Tibial nerve (tissue), 4 donors: ENCODE measurements around the gene INKA2. TPM values are rescaled to one million over a fixed set of nuclear protein-coding genes. Genes with fewer than 3 reads are reported as not detected.

Experiments used
- DNase-seq, 2 donors: peaks; one replicate each; pipeline ENCODE4 v3.0.0-alpha.2; 2019; ENCODE audit warnings: low spot score in 2 of 2
- H3K27ac ChIP-seq, 4 donors: fragments of 200-600 bp; sonication (generic) in 3 of 4; one replicate each; pipeline ENCODE4 v1.5.1; 2017 to 2019; ENCODE audit warnings: mild to moderate bottlenecking in 1 of 4
- H3K27me3 ChIP-seq, 2 donors: fragments of 200-600 bp; sonication (generic) in 1 of 2; one replicate each; pipeline versions ENCODE4 v1.5.1 to v1.6.0; 2017 to 2019
- H3K36me3 ChIP-seq, 3 donors: fragments of 200-600 bp; sonication (generic); one replicate each; pipeline ENCODE4 v1.5.1; 2018 to 2019
- H3K4me1 ChIP-seq, 4 donors: fragments of 200-600 bp; sonication (generic) in 3 of 4; one replicate each; pipeline ENCODE4 v1.5.1; 2017 to 2019
- H3K4me3 ChIP-seq, 4 donors: fragments of 200-600 bp; sonication (generic) in 3 of 4; one replicate each; pipeline ENCODE4 v1.5.1; 2017 to 2019; ENCODE audit warnings: mild to moderate bottlenecking in 1 of 4, moderate library complexity in 1 of 4
- H3K9me3 ChIP-seq, 4 donors: fragments of 200-600 bp; sonication (generic) in 3 of 4; one replicate each; pipeline ENCODE4 v1.5.1; 2017 to 2019
- CTCF ChIP-seq, 5 experiments: fragments of 200-600 bp in 3 of 5; fragments of 450-650 bp in 2 of 5; sonication (generic) in 3 of 5; IDR thresholded peaks; one replicate each; pipeline ENCODE4 v1.5.1; 2016 to 2019; ENCODE audit warnings: antibody characterized with exemption in 5 of 5, mild to moderate bottlenecking in 3 of 5, moderate library complexity in 2 of 5
- EP300 ChIP-seq, 2 donors: sonication (generic); formaldehyde crosslinking; IDR thresholded peaks; one replicate each; pipeline ENCODE4 v1.6.1; 2017; ENCODE audit warnings: antibody characterized with exemption in 2 of 2, mild to moderate bottlenecking in 1 of 2
- POLR2A ChIP-seq, 2 donors: fragments of 450-650 bp; IDR thresholded peaks; one replicate each; pipeline ENCODE4 v1.6.1; 2017; ENCODE audit warnings: antibody characterized with exemption in 2 of 2, mild to moderate bottlenecking in 2 of 2, moderate library complexity in 2 of 2
- WGBS, 2 donors: methylation state at CpG; one replicate each; pipeline ENCODE4 v1.1.5; 2018; 5-methylcytosine and 5-hydroxymethylcytosine counted together
- total RNA-seq, 4 donors: library from RNA; depleted of rRNA; stranded (reverse); fragments of >200 nt; gene quantifications; one replicate each; pipeline ENCODE4 v1.1.0, GENCODE V29; 2016

The INKA2 gene
- total RNA-seq, 4 donors from 2014 or later, result 6.3 to 11.8 (median 7.9) TPM

- TF ChIP-seq CTCF (IDR thresholded peaks at IDR 0.05), result no peak
- Histone ChIP-seq H3K36me3 (peaks cover 0 to 15% (median 0%) of the 10 kb centered on the region in 3 donors), H3K27me3 (no peaks in the 10 kb centered on the region), H3K27ac (peak overlapping the region in 3 of 4 donors; percentile 20 to 85 (median 77)), H3K9me3 (no peaks in the 10 kb centered on the region), H3K4me3 (no peak overlapping the region), H3K4me1 (peaks cover 0 to 68% (median 38%) of the 10 kb centered on the region in 4 donors)
- 57 to 73% methylated on average over 7 of the region's 7 CpGs for WGBS, 2 donors
- no peak for DNase-seq
Observed at GRCh38 chr1:111729946-111730681, 9.1 kb downstream of the INKA2 start.

GRCh38 chr1:111729271-111729921 lies 9.8 kb downstream of the INKA2 start:
- no peak for DNase-seq
- TF ChIP-seq EP300 (IDR thresholded peaks at IDR 0.05) (no peak), CTCF (IDR thresholded peaks at IDR 0.05) (no peak), POLR2A (IDR thresholded peaks at IDR 0.05) (no peak)
- peak overlapping the region in 3 of 4 donors; percentile 12 to 85 (median 77) for H3K27ac ChIP-seq

GRCh38 chr1:111727056-111727455 lies 12.1 kb downstream of the INKA2 start:
- no peak for TF ChIP-seq POLR2A (IDR thresholded peaks at IDR 0.05)
- TF ChIP-seq EP300 (IDR thresholded peaks at IDR 0.05), result no peak
- TF ChIP-seq CTCF (IDR thresholded peaks at IDR 0.05), result no peak
- H3K27ac ChIP-seq, result peak overlapping the region in 2 of 4 donors; percentile 33 to 85
- H3K9me3 ChIP-seq, result no peaks in the 10 kb centered on the region
- H3K4me3 ChIP-seq, result no peak overlapping the region
- H3K4me1 ChIP-seq, result peaks cover 0 to 46% (median 17%) of the 10 kb centered on the region in 4 donors
- DNase-seq, result no peak
- H3K36me3 ChIP-seq, result peaks cover 0 to 15% (median 0%) of the 10 kb centered on the region in 3 donors
- WGBS, 2 donors, result 79 to 88% methylated on average over 16 to 18 of the region's 18 CpGs
- no peaks in the 10 kb centered on the region for H3K27me3 ChIP-seq

More at GRCh38 chr1:111729271-111729921, 9.8 kb downstream of the INKA2 start:
- Histone ChIP-seq H3K4me1 (peaks cover 0 to 63% (median 35%) of the 10 kb centered on the region in 4 donors), H3K36me3 (peaks cover 0 to 15% (median 0%) of the 10 kb centered on the region in 3 donors), H3K4me3 (no peak overlapping the region), H3K9me3 (no peaks in the 10 kb centered on the region), H3K27me3 (no peaks in the 10 kb centered on the region)
- 55 to 83% methylated on average over 4 to 8 of the region's 8 CpGs for WGBS, 2 donors

- H3K9me3 ChIP-seq, result no peaks in the 10 kb centered on the region
- WGBS, 2 donors, result 23 to 42% methylated on average over 5 of the region's 5 CpGs
- TF ChIP-seq EP300 (IDR thresholded peaks at IDR 0.05) (no peak), POLR2A (IDR thresholded peaks at IDR 0.05) (no peak), CTCF (IDR thresholded peaks at IDR 0.05) (no peak)
- no peak overlapping the region for H3K4me3 ChIP-seq
- H3K36me3 ChIP-seq, result peaks cover 0 to 15% (median 0%) of the 10 kb centered on the region in 3 donors
- peaks cover 0 to 46% (median 15%) of the 10 kb centered on the region in 4 donors for H3K4me1 ChIP-seq
- H3K27ac ChIP-seq, result peak overlapping the region in 2 of 4 donors; percentile 1 to 42
- H3K27me3 ChIP-seq, result no peaks in the 10 kb centered on the region
- no peak for DNase-seq
Observed at GRCh38 chr1:111725192-111725591, 14.0 kb downstream of the INKA2 start.

- Histone ChIP-seq H3K4me3 (no peak overlapping the region), H3K9me3 (no peaks in the 10 kb centered on the region), H3K27me3 (no peaks in the 10 kb centered on the region), H3K4me1 (peaks cover 0 to 42% (median 11%) of the 10 kb centered on the region in 4 donors), H3K36me3 (peaks cover 0 to 15% (median 0%) of the 10 kb centered on the region in 3 donors), H3K27ac (no peak overlapping the region)
- WGBS, 2 donors, result 30% methylated on average over 1 of the region's 1 CpG
- no peak for DNase-seq
- TF ChIP-seq EP300 (IDR thresholded peaks at IDR 0.05) (no peak), CTCF (IDR thresholded peaks at IDR 0.05) (no peak), POLR2A (IDR thresholded peaks at IDR 0.05) (no peak)
Observed at GRCh38 chr1:111723871-111724270, 15.3 kb downstream of the INKA2 start.
